Fibroblast of villous mesenchyme (primary cell): ENCODE data around the gene TGFBR3. TPM values are rescaled to one million over a fixed set of nuclear protein-coding genes. Genes with fewer than 3 reads are reported as not detected.

Experiments used
- DNase-seq: peaks from one replicate; pipeline ENCODE4 v3.0.0-alpha.2; 2010; ENCODE audit warnings: low read depth
- H3K4me3 ChIP-seq: 2 replicates; pipeline ENCODE4 v1.5.1; 2011; ENCODE audit warnings: low read depth, mild to moderate bottlenecking, low read length
- CTCF ChIP-seq: IDR thresholded peaks from 2 replicates; pipeline ENCODE4 v1.5.1; 2012; ENCODE audit warnings: low read depth, mild to moderate bottlenecking, low read length; ENCODE audit not compliant: insufficient read depth
- total RNA-seq: library from RNA; depleted of rRNA; stranded (reverse); fragments of >200 nt; gene quantifications from 2 replicates; pipeline ENCODE4 v1.2.3, GENCODE V29; 2012

Gene TGFBR3
- total RNA-seq, 1 donor: 17.7 TPM

DNA sequence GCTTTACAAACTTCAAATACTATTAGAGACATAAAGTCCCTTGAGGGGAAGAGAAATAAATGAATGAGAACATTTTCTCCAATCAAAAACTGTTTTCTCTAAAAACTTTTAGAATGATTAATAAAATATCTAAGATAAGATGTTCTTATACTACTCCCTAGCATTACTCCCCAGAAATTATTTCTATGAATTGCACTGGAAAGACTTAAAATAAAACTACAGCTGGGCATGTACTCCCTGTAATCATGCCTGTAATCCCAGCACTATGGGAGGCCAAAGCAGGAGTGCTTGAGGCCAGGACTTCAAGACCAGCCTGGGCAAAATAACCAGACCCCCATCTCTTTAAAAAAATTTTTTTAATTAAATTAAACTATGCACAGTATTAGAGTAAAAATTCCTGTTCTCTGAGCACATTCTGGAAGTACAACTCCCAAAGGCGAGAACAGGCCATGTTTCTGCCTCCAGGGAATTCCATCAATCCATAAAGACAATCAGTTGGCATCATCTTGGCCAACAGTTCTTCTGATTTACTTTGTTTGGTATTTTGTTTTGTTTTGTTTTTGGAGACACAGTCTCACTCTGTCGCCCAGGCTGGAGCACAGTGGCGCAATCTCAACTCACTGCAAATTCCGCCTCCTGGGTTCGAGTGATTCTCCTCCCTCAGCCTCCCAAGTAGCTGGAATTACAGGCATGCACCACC lies 77.9 kb downstream of the TGFBR3 start:
- no peak for DNase-seq
- TF ChIP-seq CTCF: no peak
- H3K4me3 ChIP-seq: no peak overlapping the region

DNA sequence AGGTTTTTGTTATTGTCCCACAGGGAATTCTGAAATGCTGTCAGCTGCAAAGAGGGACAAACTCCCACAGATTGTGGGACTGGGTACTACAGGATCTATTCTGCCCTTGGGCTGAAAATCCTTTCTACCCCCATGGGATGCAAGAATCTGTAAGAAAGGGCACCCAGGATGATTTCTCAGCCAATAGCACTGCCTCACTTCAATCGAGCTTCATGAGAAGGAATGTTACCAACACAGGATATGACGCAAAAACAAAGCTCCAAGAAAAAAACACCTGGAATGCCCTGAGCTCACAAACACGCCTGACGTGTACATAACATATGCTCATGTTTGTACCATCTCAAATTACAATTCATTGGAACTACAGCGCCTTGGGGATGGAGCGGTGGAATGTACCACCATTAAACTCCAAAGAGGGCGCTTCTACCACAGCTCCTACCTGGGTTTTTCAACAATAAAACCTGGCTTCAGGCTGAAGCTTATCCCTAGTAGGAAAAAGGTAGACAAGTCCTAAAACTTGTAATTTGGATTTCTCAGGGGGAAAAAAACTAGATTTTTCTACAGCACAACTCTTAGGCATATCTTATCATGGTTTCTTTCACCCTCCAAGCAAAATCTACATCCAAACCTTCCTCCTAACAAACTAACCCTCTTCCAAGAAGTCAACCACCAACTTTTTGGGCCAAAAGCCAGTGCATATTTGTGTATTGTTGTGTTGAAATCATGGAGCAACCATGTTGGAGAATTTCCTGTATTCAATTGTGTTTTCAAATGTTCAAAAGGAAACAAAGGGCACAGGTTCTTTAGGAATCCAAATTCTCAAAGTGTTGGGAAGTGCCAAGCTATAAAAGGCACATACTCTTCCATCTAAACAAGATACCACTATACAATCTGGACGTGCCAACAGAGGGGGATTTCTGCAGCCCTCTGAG lies 78.9 kb downstream of the TGFBR3 start:
- peak; percentile 44 for DNase-seq
- TF ChIP-seq CTCF: no peak

DNA sequence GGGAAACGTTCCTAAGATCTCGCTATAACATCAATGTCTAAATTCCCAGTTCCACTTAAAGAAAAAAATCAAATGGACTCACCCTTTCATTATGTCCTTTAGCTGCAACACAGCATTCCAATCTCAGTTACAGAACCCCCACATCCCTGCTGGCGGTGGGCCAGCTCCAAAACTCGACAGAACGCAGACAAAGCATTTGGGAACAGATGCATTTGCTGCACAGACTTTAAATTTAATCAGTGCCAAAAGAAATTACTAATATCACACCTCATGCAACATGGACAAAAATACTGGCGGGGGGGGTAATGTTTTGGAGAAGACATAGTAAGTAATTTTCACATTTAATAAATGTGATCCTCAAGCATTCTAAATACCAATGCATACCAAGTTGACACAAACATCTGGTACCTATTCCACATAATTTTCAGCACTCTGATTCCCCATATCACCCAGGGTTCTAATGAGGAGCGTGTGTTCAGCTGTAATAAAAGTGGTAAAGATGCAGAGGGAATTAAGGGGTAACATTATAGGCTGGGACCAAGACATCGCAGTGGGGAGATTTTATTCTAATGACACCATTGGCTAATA lies 79.7 kb downstream of the TGFBR3 start:
- no peak for TF ChIP-seq CTCF
- H3K4me3 ChIP-seq: no peak overlapping the region
- no peak for DNase-seq

More for the DNA sequence above, 78.9 kb downstream of the TGFBR3 start:
- no peak overlapping the region for H3K4me3 ChIP-seq

- no peak for DNase-seq
- no peak overlapping the region for H3K4me3 ChIP-seq
- TF ChIP-seq CTCF: no peak
These were observed 80.6 kb downstream of the TGFBR3 start for GRCh38 chr1:91805311-91805801.

DNA sequence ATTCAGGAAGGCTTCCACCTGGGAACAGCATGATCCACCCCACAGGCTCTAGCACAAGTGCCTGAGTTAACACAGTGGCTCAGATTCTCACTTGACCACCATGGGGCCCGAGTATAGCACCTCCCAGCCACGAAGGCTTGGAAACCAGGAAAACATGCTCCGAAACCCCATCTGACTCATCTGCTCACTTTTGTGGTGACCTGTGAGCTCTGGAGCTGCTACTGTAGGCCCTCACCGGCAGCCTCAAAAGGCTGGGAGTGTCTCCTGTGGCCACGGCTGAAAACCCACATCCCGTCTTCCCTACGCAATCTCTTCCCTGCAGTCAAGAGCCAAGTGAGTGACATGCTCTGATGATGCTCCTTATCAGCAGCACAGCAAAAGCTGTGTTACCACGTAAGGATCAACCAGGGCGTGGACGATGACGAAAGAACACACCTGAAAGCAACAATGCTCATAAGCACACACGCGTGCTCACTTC lies 81.4 kb downstream of the TGFBR3 start:
- no peak for TF ChIP-seq CTCF
- H3K4me3 ChIP-seq: no peak overlapping the region
- peak; percentile 80 for DNase-seq

GRCh38 chr1:91803847-91804545 lies 82.0 kb downstream of the TGFBR3 start:
- DNase-seq: no peak
- H3K4me3 ChIP-seq: no peak overlapping the region
- TF ChIP-seq CTCF: no peak
